Amniotic epithelial cell (primary cell): ENCODE results near the gene DIS3.
"Not testable (repeated sequence)": the region's sequence is repeated elsewhere in the genome, so short reads cannot be mapped to it uniquely, and the experiment has no call there.

Experiments
- DNase-seq: peaks from one replicate; pipeline ENCODE4 v3.0.0-alpha.2; 2010; ENCODE audit warnings: low read depth

Gene DIS3

GRCh38 chr13:72751220-72751619, 30.5 kb downstream of the DIS3 start:
- DNase-seq = no peak

- no peak for DNase-seq
Measured at GRCh38 chr13:72745260-72745659, 36.4 kb downstream of the DIS3 start.

GRCh38 chr13:72740015-72740414, 41.7 kb downstream of the DIS3 start:
- no peak for DNase-seq

GRCh38 chr13:72737033-72737432, 44.7 kb downstream of the DIS3 start:
- no peak for DNase-seq

GRCh38 chr13:72728290-72728605, 53.5 kb downstream of the DIS3 start:
- DNase-seq = peak; percentile 21

- DNase-seq = peak; percentile 98
Measured at GRCh38 chr13:72727417-72728289, 54.0 kb downstream of the DIS3 start, which contains the start of the genes BORA and MZT1. BORA (plus strand) TSS chr13:72727923; CDS start chr13:72728941, 1,018 bp downstream. MZT1 (minus strand) TSS chr13:72727629; CDS start chr13:72727602, 27 bp downstream.

- DNase-seq = no peak
Measured at GRCh38 chr13:72726726-72727416, 54.8 kb downstream of the DIS3 start.

GRCh38 chr13:72726185-72726584, 55.5 kb downstream of the DIS3 start:
- DNase-seq = not testable (repeated sequence)

GRCh38 chr13:72716776-72717175, 64.9 kb downstream of the DIS3 start:
- DNase-seq = no peak
